HepG2 (cell line): ENCODE measurements around the gene CARS1. TPM values are rescaled to one million over a fixed set of nuclear protein-coding genes. Genes with fewer than 3 reads are reported as not detected.
A peak's percentile ranks its signal among the peaks of the same experiment; 100 is the strongest.

Experiments
- HHEX ChIP-seq: IDR thresholded peaks from 2 replicates; pipeline ENCODE4 v1.6.1; 2016; ENCODE audit warnings: control low read depth
- SOX6 ChIP-seq, 2 experiments: fragments of 450-650 bp in 1 of 2; sonication (generic) in 1 of 2; formaldehyde crosslinking in 1 of 2; IDR thresholded peaks; 2 replicates each; pipeline versions ENCODE4 v1.4.0 to v1.6.1; 2017 to 2020; ENCODE audit warnings: antibody characterized with exemption in 1 of 2, mild to moderate bottlenecking in 1 of 2, missing genetic modification reagents in 1 of 2
- ZBTB2 ChIP-seq: sonication (generic); formaldehyde crosslinking; IDR thresholded peaks from 2 replicates; pipeline ENCODE4 v1.8.0; 2022; ENCODE audit warnings: low read depth, missing genetic modification reagents
- ZNF18 ChIP-seq: sonication (generic); formaldehyde crosslinking; IDR thresholded peaks from 2 replicates; pipeline ENCODE4 v1.8.0; 2022; ENCODE audit warnings: mild to moderate bottlenecking, missing genetic modification reagents; ENCODE audit not compliant: insufficient replicate concordance
- ZNF550 ChIP-seq: sonication (generic); formaldehyde crosslinking; IDR thresholded peaks from 2 replicates; pipeline ENCODE4 v1.4.0; 2020; ENCODE audit warnings: mild to moderate bottlenecking, missing genetic modification reagents, borderline replicate concordance
- polyA plus RNA-seq, 8 experiments: library from polyadenylated mRNA; depleted of rRNA in 3 of 8; stranded (reverse) in 7 of 8; unstranded in 1 of 8; fragments of >200 nt; fragmentation: Illumina TruSeq in 4 of 8; extraction: Trizol in 4 of 8; gene quantifications; 2 replicates each; pipeline versions ENCODE4 v1.2.1 to v1.2.3, GENCODE V29; 2011 to 2016; ENCODE audit warnings: low read depth in 4 of 8, missing spikeins in 1 of 8, mixed read lengths in 1 of 8; ENCODE audit not compliant: insufficient read depth in 1 of 8
- total RNA-seq, 5 experiments: library from RNA; depleted of rRNA; stranded (reverse); fragments of >200 nt; fragmentation: Illumina TruSeq; extraction: Trizol; gene quantifications; 2 replicates each; pipeline ENCODE4 v1.2.3, GENCODE V29; 2016; ENCODE audit warnings: low read depth in 1 of 5
- TF ChIP-seq, protein P1 (sequence below): sonication (generic); formaldehyde crosslinking; IDR thresholded peaks from one replicate; pipeline ENCODE4 v1.5.1; 2020; ENCODE audit warnings: mild to moderate bottlenecking, missing genetic modification reagents; ENCODE audit errors: not compliant biosample characterization
- TF ChIP-seq, protein P2 (sequence below): conservative IDR thresholded peaks from 2 replicates; pipeline ENCODE4 v1.6.1; 2018; ENCODE audit warnings: missing genetic modification reagents

The CARS1 gene
- total and polyA plus RNA-seq, 2 of the 13 experiments (the other 11 are each of a cell fraction or from before 2014, with no cell fraction given): 33.8 to 47.0 TPM

- TF ChIP-seq, protein P1, sequence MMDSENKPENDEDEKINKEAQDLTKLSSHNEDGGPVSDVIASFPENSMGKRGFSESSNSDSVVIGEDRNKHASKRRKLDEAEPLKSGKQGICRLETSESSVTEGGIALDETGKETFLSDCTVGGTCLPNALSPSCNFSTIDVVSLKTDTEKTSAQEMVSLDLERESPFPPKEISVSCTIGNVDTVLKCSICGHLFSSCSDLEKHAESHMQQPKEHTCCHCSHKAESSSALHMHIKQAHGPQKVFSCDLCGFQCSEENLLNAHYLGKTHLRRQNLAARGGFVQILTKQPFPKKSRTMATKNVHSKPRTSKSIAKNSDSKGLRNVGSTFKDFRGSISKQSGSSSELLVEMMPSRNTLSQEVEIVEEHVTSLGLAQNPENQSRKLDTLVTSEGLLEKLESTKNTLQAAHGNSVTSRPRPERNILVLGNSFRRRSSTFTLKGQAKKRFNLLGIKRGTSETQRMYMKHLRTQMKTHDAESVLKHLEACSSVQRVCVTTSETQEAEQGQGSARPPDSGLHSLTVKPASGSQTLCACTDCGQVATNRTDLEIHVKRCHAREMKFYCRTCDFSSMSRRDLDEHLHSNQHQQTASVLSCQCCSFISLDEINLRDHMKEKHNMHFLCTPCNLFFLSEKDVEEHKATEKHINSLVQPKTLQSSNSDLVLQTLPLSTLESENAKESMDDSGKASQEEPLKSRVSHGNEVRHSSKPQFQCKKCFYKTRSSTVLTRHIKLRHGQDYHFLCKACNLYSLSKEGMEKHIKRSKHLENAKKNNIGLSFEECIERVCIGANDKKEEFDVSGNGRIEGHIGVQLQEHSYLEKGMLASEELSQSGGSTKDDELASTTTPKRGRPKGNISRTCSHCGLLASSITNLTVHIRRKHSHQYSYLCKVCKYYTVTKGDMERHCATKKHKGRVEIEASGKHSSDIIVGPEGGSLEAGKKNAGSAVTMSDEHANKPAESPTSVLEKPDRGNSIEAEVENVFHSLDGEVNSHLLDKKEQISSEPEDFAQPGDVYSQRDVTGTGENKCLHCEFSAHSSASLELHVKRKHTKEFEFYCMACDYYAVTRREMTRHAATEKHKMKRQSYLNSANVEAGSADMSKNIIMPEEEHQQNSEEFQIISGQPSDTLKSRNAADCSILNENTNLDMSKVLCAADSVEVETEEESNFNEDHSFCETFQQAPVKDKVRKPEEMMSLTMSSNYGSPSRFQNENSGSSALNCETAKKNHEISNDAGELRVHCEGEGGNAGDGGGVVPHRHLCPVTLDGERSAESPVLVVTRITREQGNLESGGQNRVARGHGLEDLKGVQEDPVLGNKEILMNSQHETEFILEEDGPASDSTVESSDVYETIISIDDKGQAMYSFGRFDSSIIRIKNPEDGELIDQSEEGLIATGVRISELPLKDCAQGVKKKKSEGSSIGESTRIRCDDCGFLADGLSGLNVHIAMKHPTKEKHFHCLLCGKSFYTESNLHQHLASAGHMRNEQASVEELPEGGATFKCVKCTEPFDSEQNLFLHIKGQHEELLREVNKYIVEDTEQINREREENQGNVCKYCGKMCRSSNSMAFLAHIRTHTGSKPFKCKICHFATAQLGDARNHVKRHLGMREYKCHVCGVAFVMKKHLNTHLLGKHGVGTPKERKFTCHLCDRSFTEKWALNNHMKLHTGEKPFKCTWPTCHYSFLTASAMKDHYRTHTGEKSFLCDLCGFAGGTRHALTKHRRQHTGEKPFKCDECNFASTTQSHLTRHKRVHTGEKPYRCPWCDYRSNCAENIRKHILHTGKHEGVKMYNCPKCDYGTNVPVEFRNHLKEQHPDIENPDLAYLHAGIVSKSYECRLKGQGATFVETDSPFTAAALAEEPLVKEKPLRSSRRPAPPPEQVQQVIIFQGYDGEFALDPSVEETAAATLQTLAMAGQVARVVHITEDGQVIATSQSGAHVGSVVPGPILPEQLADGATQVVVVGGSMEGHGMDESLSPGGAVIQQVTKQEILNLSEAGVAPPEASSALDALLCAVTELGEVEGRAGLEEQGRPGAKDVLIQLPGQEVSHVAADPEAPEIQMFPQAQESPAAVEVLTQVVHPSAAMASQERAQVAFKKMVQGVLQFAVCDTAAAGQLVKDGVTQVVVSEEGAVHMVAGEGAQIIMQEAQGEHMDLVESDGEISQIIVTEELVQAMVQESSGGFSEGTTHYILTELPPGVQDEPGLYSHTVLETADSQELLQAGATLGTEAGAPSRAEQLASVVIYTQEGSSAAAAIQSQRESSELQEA (CRISPR knock-in tag): peak; percentile 49
- TF ChIP-seq ZNF18 (no peak), HHEX (no peak), ZBTB2 (CRISPR knock-in tag) (no peak), ZNF550 (CRISPR knock-in tag) (0 out of 2 replicates have a peak, but pooled peaks have one; percentile 42), SOX6 (IDR thresholded peaks at IDR 0.05) (no peak), SOX6 (CRISPR knock-in tag; IDR thresholded peaks at IDR 0.05) (peak; percentile 54; the same call in 1 of the 2 replicates)
- TF ChIP-seq, protein P2, sequence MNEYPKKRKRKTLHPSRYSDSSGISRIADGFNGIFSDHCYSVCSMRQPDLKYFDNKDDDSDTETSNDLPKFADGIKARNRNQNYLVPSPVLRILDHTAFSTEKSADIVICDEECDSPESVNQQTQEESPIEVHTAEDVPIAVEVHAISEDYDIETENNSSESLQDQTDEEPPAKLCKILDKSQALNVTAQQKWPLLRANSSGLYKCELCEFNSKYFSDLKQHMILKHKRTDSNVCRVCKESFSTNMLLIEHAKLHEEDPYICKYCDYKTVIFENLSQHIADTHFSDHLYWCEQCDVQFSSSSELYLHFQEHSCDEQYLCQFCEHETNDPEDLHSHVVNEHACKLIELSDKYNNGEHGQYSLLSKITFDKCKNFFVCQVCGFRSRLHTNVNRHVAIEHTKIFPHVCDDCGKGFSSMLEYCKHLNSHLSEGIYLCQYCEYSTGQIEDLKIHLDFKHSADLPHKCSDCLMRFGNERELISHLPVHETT (CRISPR knock-in tag): no peak
These were observed at the start of gene CARS1 (continued) for GRCh38 chr11:3057069-3057963.
